Caco-2 (cell line): Measurements from ENCODE around the gene NLRP1. TPM values are rescaled to one million over a fixed set of nuclear protein-coding genes. Genes with fewer than 3 reads are reported as not detected.

Source experiments
- BruUV-seq: library from RNA; stranded (reverse); fragments of 400-500 nt; replicated peaks from 2 replicates; lab custom pipeline; 2021; lab: Mats Ljungman, UMichigan
- CTCF ChIA-PET: fragments of 300-600 bp; sonication (Branson Sonifier 250); formaldehyde crosslinking; loops from one replicate; lab custom pipeline; 2022; ENCODE audit warnings: antibody characterized with exemption; lab: Charles Lee
- POLR2A ChIA-PET: fragments of 300-600 bp; sonication (Branson Sonifier 250); formaldehyde crosslinking; loops from one replicate; lab custom pipeline; 2022; ENCODE audit warnings: antibody characterized with exemption; lab: Charles Lee
- DNase-seq, 2 experiments: peaks; one replicate each; pipeline versions ENCODE4 v3.0.0 to v3.0.0-alpha.2; 2020 to 2022
- H3K27me3 ChIP-seq: replicated peaks from 2 replicates; pipeline ENCODE4 v1.6.0; 2011; ENCODE audit warnings: low read length; ENCODE audit not compliant: control insufficient read depth, insufficient read depth
- H3K36me3 ChIP-seq: 2 replicates; pipeline ENCODE4 v1.5.1; 2011; ENCODE audit warnings: low read length; ENCODE audit not compliant: control insufficient read depth, insufficient read depth
- H3K4me1 ChIP-seq: fragments of 250-450 bp; sonication (Bioruptor Pico); 2 replicates; pipeline ENCODE4 v1.5.1; 2020; ENCODE audit warnings: mild to moderate bottlenecking
- H3K4me3 ChIP-seq: 2 replicates; pipeline ENCODE4 v1.5.1; 2011; ENCODE audit warnings: low read depth, mild to moderate bottlenecking, control low read depth, low read length
- H3K9me3 ChIP-seq: fragments of 250-450 bp; sonication (Bioruptor Pico); 2 replicates; pipeline ENCODE4 v1.5.1; 2020; ENCODE audit warnings: mild to moderate bottlenecking, moderate library complexity
- H3K27ac Mint-ChIP-seq: one replicate; pipeline ENCODE4 v1.8.0; 2022; ENCODE audit warnings: mixed read lengths; ENCODE audit not compliant: unreplicated experiment
- H3K27me3 Mint-ChIP-seq: one replicate; pipeline ENCODE4 v1.8.0; 2022; ENCODE audit warnings: mixed read lengths; ENCODE audit not compliant: insufficient read depth, unreplicated experiment
- H3K36me3 Mint-ChIP-seq: one replicate; pipeline ENCODE4 v1.8.0; 2022; ENCODE audit warnings: mild to moderate bottlenecking, mixed read lengths; ENCODE audit not compliant: insufficient read depth, unreplicated experiment
- H3K4me1 Mint-ChIP-seq: one replicate; pipeline ENCODE4 v1.8.0; 2022; ENCODE audit warnings: low read depth, mixed read lengths; ENCODE audit not compliant: unreplicated experiment
- H3K4me3 Mint-ChIP-seq: one replicate; pipeline ENCODE4 v1.8.0; 2022; ENCODE audit warnings: mild to moderate bottlenecking, moderate library complexity, mixed read lengths; ENCODE audit not compliant: unreplicated experiment
- H3K9me3 Mint-ChIP-seq: one replicate; pipeline ENCODE4 v1.8.0; 2022; ENCODE audit warnings: mixed read lengths; ENCODE audit not compliant: unreplicated experiment
- intact Hi-C: fragments of 100-400 bp; cut with micrococcal nuclease; formaldehyde crosslinking; loops from one replicate; pipeline ENCODE4 v1.10.0; 2022; ENCODE audit not compliant: unreplicated experiment
- total RNA-seq: library from RNA; stranded (reverse); gene quantifications from 2 replicates; pipeline ENCODE4 v1.2.3, GENCODE V29; 2022
- TF ChIP-seq, protein P1 (sequence below), 2 experiments: fragments of 200-600 bp in 1 of 2; IDR thresholded peaks; 1 replicate in 1 of 2; 2 replicates in 1 of 2; pipeline versions ENCODE4 v1.5.1 to v1.8.0; 2011 to 2022; ENCODE audit warnings: antibody characterized with exemption in 1 of 2, control low read depth in 1 of 2, inconsistent platforms in 1 of 2, low read depth in 1 of 2, low read length in 1 of 2, mild to moderate bottlenecking in 1 of 2, moderate library complexity in 1 of 2; ENCODE audit not compliant: insufficient read depth in 1 of 2, severe bottlenecking in 1 of 2, unreplicated experiment in 1 of 2

The NLRP1 gene
- total RNA-seq, 1 experiment from 2014 or later, result 0.09 TPM

DNA sequence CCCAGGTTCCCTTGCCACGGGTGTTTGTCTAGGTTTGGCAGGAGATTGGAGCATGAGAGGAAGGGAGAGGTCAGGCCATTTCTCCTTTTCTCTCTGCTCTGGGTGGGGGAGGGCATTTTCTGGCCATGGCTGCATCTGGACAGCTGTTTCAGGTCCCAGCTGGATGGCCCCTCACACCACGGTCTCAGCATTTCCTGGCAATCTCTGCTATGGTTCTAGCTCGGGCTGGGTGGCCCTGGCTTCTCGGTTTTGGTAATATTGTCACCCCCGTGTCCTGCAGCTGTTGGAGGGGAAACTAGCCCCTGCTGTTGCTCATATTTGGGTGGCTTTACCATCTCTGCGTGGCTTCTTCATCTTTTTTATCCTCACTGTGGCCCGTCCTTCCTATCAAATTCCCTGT, 11.5 kb upstream of the NLRP1 start:
- no peaks in the 10 kb centered on the region for H3K4me1 ChIP-seq
- H3K36me3 ChIP-seq, result no peaks in the 10 kb centered on the region
- H3K27me3 ChIP-seq, result no peaks in the 10 kb centered on the region
- H3K9me3 ChIP-seq, result no peaks in the 10 kb centered on the region
- no peak for DNase-seq
- TF ChIP-seq, protein P1, sequence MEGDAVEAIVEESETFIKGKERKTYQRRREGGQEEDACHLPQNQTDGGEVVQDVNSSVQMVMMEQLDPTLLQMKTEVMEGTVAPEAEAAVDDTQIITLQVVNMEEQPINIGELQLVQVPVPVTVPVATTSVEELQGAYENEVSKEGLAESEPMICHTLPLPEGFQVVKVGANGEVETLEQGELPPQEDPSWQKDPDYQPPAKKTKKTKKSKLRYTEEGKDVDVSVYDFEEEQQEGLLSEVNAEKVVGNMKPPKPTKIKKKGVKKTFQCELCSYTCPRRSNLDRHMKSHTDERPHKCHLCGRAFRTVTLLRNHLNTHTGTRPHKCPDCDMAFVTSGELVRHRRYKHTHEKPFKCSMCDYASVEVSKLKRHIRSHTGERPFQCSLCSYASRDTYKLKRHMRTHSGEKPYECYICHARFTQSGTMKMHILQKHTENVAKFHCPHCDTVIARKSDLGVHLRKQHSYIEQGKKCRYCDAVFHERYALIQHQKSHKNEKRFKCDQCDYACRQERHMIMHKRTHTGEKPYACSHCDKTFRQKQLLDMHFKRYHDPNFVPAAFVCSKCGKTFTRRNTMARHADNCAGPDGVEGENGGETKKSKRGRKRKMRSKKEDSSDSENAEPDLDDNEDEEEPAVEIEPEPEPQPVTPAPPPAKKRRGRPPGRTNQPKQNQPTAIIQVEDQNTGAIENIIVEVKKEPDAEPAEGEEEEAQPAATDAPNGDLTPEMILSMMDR (IDR thresholded peaks at IDR 0.05; ENCODE audit: insufficient read depth in 1 of 2, low read depth in 1 of 2, low read length in 1 of 2, severe bottlenecking in 1 of 2, unreplicated experiment in 1 of 2), result no peak
- H3K4me3 ChIP-seq, result no peak overlapping the region
- Mint-ChIP-seq H3K36me3 (no peaks in the 10 kb centered on the region), H3K9me3 (no peaks in the 10 kb centered on the region), H3K4me3 (no peak overlapping the region), H3K27ac (no peak overlapping the region), H3K27me3 (peaks cover 26% of the 10 kb centered on the region), H3K4me1 (no peaks in the 10 kb centered on the region)
- POLR2A ChIA-PET, result no interaction called here
- intact Hi-C loops, result no loop called here
- CTCF ChIA-PET, result no interaction called here
- BruUV-seq, result no TSS peak

DNA sequence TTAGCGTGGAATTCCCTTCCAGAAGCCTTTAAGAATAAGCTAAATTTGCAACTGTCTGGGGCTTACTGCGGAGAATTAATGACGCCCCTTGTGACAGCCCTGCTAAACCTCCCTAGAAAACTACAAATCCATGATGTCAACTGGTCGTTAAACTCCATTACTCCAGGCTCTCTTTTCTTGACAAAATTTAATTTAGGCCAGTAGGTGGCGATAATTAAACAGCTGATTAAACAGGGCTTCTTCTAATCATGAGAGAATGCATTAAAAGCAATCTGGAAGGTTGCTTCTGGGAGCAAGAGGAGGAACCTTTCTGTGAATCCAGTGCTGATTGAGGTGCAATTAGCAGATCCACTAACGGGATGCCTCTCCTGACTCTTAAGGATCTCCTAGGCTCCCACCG, 8.1 kb upstream of the NLRP1 start:
- Histone ChIP-seq H3K36me3 (no peaks in the 10 kb centered on the region), H3K9me3 (no peaks in the 10 kb centered on the region), H3K4me1 (no peaks in the 10 kb centered on the region), H3K27me3 (no peaks in the 10 kb centered on the region), H3K4me3 (no peak overlapping the region)
- no TSS peak for BruUV-seq
- Mint-ChIP-seq H3K4me3 (no peak overlapping the region), H3K9me3 (no peaks in the 10 kb centered on the region), H3K4me1 (no peaks in the 10 kb centered on the region), H3K36me3 (no peaks in the 10 kb centered on the region), H3K27me3 (peaks cover 24% of the 10 kb centered on the region), H3K27ac (no peak overlapping the region)
- ChIA-PET CTCF (interaction anchor here (1.0 kb wide), 1 partner anchor 829 kb away, joined by 3 read pairs; no protein-coding TSS in a partner anchor), POLR2A (no interaction called here)
- intact Hi-C loops, result loop anchor here (2.0 kb wide), 1 partner anchor 114 kb away; no protein-coding TSS in a partner anchor
- TF ChIP-seq, protein P1 (IDR thresholded peaks at IDR 0.05; ENCODE audit: insufficient read depth in 1 of 2, low read depth in 1 of 2, low read length in 1 of 2, severe bottlenecking in 1 of 2, unreplicated experiment in 1 of 2), result peak; percentile 9 to 20
- peak in 1 of 2 experiments; percentile 18 for DNase-seq

DNA sequence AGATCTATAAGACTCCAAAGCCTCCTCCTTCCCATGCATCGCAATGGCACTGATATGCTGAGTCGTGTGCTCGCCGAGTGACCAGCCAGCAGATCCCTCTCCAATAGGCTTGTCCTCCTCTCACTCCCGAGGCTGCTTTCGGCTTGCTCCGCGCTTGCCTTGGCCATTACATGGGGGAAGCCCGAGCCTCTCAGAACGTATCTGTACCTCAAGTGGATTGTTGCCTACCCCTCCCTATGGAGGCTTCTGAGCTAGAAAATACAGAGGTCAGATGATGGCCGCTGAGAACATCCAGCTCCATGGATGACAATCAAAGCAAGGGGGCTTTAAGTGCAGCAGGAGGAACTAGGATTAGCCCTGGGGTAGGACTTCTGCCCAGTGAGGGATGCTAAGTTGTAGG, 7.7 kb upstream of the NLRP1 start:
- Mint-ChIP-seq H3K4me3 (no peak overlapping the region), H3K36me3 (no peaks in the 10 kb centered on the region), H3K9me3 (no peaks in the 10 kb centered on the region), H3K4me1 (no peaks in the 10 kb centered on the region), H3K27ac (no peak overlapping the region), H3K27me3 (peaks cover 23% of the 10 kb centered on the region)
- Histone ChIP-seq H3K9me3 (no peaks in the 10 kb centered on the region), H3K27me3 (no peaks in the 10 kb centered on the region), H3K4me1 (no peaks in the 10 kb centered on the region), H3K36me3 (no peaks in the 10 kb centered on the region), H3K4me3 (no peak overlapping the region)
- POLR2A ChIA-PET, result no interaction called here
- no TSS peak for BruUV-seq
- TF ChIP-seq, protein P1 (IDR thresholded peaks at IDR 0.05; ENCODE audit: insufficient read depth in 1 of 2, low read depth in 1 of 2, low read length in 1 of 2, severe bottlenecking in 1 of 2, unreplicated experiment in 1 of 2), result no peak
- DNase-seq, result no peak
- intact Hi-C loops, result loop anchor here (2.0 kb wide), 1 partner anchor 115 kb away; no protein-coding TSS in a partner anchor
- CTCF ChIA-PET, result interaction anchor here (1.0 kb wide), 1 partner anchor 830 kb away, joined by 3 read pairs; no protein-coding TSS in a partner anchor
